Activated T-helper 1 cell treated with Interleukin-2 at 50 U/mL for 16 hours (primary cell): Measurements from ENCODE around the gene GPR50.

Source experiments
- DNase-seq: peaks from one replicate; pipeline ENCODE4 v3.0.0-alpha.2; 2020; ENCODE audit warnings: low read depth

Gene GPR50

DNA sequence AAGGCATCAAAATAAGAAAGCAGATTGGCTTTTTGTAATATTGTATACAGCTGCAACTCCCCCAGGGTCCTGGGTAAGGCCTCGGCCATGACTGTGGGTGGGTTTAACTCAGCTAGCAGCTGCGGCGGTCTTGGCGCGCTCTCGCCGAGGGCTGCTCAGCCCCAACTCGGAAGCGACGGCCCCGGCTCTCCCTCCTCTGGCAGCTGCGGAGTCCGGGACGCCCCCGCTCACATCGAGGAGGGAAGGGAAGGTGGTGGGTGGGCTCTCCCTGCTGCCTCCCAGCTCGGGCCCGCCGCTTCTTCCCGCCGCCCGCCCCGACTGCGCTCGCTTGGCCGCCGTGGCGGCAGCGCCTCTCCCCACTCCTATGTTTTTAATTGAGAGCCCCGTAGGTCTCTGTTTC is 51.2 kb downstream of the GPR50 start:
- no peak for DNase-seq

DNA sequence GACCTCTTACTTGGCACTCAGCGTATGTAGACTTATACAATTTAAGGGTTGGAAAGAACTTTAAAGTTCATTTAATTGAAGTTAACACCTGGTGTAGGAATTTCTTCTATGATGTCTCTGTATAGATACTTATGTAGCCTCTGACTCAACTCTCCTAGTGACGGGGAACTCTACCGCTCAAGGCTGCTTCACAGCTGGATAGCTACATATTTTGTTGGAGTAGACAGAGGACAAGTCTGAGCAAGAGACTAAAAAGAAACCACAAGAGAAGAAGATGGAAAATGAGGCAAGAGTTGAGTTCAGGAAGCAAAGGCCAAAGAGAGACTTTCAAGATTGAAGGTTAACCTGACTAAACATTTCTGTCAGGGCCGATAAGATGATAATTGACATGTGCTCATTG is 52.6 kb downstream of the GPR50 start:
- no peak for DNase-seq
